Trophoblast cell (in vitro differentiated cells and primary cell): ENCODE results near the gene FBXW2.

Experiments used
- DNase-seq, 2 donors: peaks; one replicate each; pipeline ENCODE4 v3.0.0-alpha.2; 2016
- H2AFZ ChIP-seq: 2 replicates; pipeline ENCODE4 v1.6.1; 2013; ENCODE audit warnings: low read length, moderate library complexity, mild to moderate bottlenecking; ENCODE audit not compliant: insufficient read depth, poor library complexity
- H2AK5ac ChIP-seq: 2 replicates; pipeline ENCODE4 v1.6.1; 2013; ENCODE audit warnings: mild to moderate bottlenecking, low read length
- H2BK120ac ChIP-seq: 2 replicates; pipeline ENCODE4 v1.6.1; 2013; ENCODE audit warnings: low read length, mild to moderate bottlenecking, moderate library complexity; ENCODE audit not compliant: insufficient read depth, poor library complexity
- H2BK12ac ChIP-seq: 2 replicates; pipeline ENCODE4 v1.6.1; 2013; ENCODE audit warnings: mild to moderate bottlenecking, low read length, moderate library complexity
- H2BK5ac ChIP-seq: 2 replicates; pipeline ENCODE4 v1.6.1; 2013; ENCODE audit warnings: low read length, low read depth, moderate library complexity, mild to moderate bottlenecking; ENCODE audit not compliant: poor library complexity
- H3K14ac ChIP-seq: 2 replicates; pipeline ENCODE4 v1.6.1; 2013; ENCODE audit warnings: mild to moderate bottlenecking, low read length
- H3K18ac ChIP-seq: 2 replicates; pipeline ENCODE4 v1.6.1; 2013; ENCODE audit warnings: mild to moderate bottlenecking, low read length
- H3K23ac ChIP-seq: 2 replicates; pipeline ENCODE4 v1.6.1; 2013; ENCODE audit warnings: low read length
- H3K27ac ChIP-seq: 2 replicates; pipeline ENCODE4 v1.5.1; 2013; ENCODE audit warnings: low read depth, mild to moderate bottlenecking, inconsistent platforms, low read length, moderate library complexity
- H3K27me3 ChIP-seq: 2 replicates; pipeline ENCODE4 v1.6.1; 2013; ENCODE audit warnings: inconsistent platforms, mild to moderate bottlenecking, low read length, moderate library complexity; ENCODE audit not compliant: insufficient read depth
- H3K36me3 ChIP-seq, 2 experiments: 1 replicate in 1 of 2; 2 replicates in 1 of 2; pipeline ENCODE4 v1.6.1; 2013; ENCODE audit warnings: low read length in 2 of 2, mild to moderate bottlenecking in 2 of 2, moderate library complexity in 1 of 2; ENCODE audit not compliant: insufficient read depth in 2 of 2, control insufficient read depth in 1 of 2
- H3K4ac ChIP-seq: 2 replicates; pipeline ENCODE4 v1.6.1; 2013; ENCODE audit warnings: low read depth, mild to moderate bottlenecking, low read length, moderate library complexity
- H3K4me1 ChIP-seq, 2 experiments: 1 replicate in 1 of 2; 2 replicates in 1 of 2; pipeline ENCODE4 v1.6.1; 2013; ENCODE audit warnings: low read length in 2 of 2, mild to moderate bottlenecking in 2 of 2, moderate library complexity in 1 of 2; ENCODE audit not compliant: insufficient read depth in 2 of 2, control insufficient read depth in 1 of 2
- H3K4me2 ChIP-seq: 2 replicates; pipeline ENCODE4 v1.6.1; 2013; ENCODE audit warnings: inconsistent platforms, mild to moderate bottlenecking, low read length, moderate library complexity
- H3K4me3 ChIP-seq: 2 replicates; pipeline ENCODE4 v1.5.1; 2013; ENCODE audit warnings: mild to moderate bottlenecking, low read depth, low read length, inconsistent platforms
- H3K79me1 ChIP-seq: one replicate; pipeline ENCODE4 v1.6.1; 2013; ENCODE audit warnings: low read length
- H3K79me2 ChIP-seq: 2 replicates; pipeline ENCODE4 v1.6.1; 2013; ENCODE audit warnings: low read length, mild to moderate bottlenecking; ENCODE audit not compliant: control insufficient read depth, insufficient read depth, poor library complexity
- H3K9ac ChIP-seq: 2 replicates; pipeline ENCODE4 v1.6.1; 2013; ENCODE audit warnings: mild to moderate bottlenecking, low read length
- H3K9me3 ChIP-seq: 2 replicates; pipeline ENCODE4 v1.6.1; 2013; ENCODE audit warnings: low read depth, mild to moderate bottlenecking, control low read depth, inconsistent platforms, low read length; ENCODE audit not compliant: insufficient read depth
- H4K12ac ChIP-seq: 2 replicates; pipeline ENCODE4 v1.6.1; 2013; ENCODE audit warnings: low read depth, mild to moderate bottlenecking, low read length, moderate library complexity
- H4K8ac ChIP-seq: 2 replicates; pipeline ENCODE4 v1.6.1; 2013; ENCODE audit warnings: low read depth, mild to moderate bottlenecking, low read length, moderate library complexity
- H4K91ac ChIP-seq: one replicate; pipeline ENCODE4 v1.6.1; 2013; ENCODE audit warnings: low read depth, mild to moderate bottlenecking, low read length, moderate library complexity
- WGBS: extraction: QIAGEN DNeasy Blood & Tissue Kit; methylation state at CpG from one replicate; pipeline ENCODE4 v1.1.7; 2013; ENCODE audit warnings: missing lambda C conversion rate; ENCODE audit not compliant: insufficient read length, insufficient coverage; ENCODE audit errors: extremely low coverage; 5-methylcytosine and 5-hydroxymethylcytosine counted together

FBXW2 gene

DNA sequence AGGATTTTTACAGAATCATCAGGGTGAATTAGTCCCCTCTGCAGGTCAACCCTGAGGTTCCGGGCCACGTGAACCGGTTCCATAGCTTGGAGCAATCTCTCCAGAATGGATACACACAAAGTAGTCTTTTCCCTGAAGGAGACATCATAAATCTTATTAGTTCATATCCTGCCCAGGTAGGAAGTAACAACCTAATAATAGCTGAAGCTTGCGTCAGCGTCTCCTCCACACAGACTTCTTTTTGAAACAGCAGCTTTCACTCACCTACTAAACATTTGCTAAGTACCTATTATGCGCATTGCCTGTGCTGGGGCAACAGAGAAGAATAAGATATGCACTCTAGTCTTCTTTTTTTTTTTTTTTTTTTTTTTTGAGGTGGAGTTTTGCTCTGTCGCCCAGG lies 40.1 kb upstream of the FBXW2 start:
- no peak overlapping the region for H2AFZ ChIP-seq
- H4K8ac ChIP-seq, result no peak overlapping the region
- no peak overlapping the region for H3K27ac ChIP-seq
- no peak overlapping the region for H3K4me3 ChIP-seq
- no peaks in the 10 kb centered on the region for H3K79me2 ChIP-seq
- DNase-seq, result no peak
- no peaks in the 10 kb centered on the region for H3K79me1 ChIP-seq
- no peak overlapping the region for H3K18ac ChIP-seq
- H3K36me3 ChIP-seq, result peaks cover 11 to 23% of the 10 kb centered on the region in 2 experiments
- no peak overlapping the region for H4K91ac ChIP-seq
- H2AK5ac ChIP-seq, result no peak overlapping the region
- H3K4me2 ChIP-seq, result no peak overlapping the region
- H3K4me1 ChIP-seq, result no peaks in the 10 kb centered on the region
- H2BK12ac ChIP-seq, result no peak overlapping the region
- no peak overlapping the region for H3K4ac ChIP-seq
- H2BK120ac ChIP-seq, result no peak overlapping the region
- H2BK5ac ChIP-seq, result no peak overlapping the region
- H3K9ac ChIP-seq, result no peak overlapping the region
- no peak overlapping the region for H3K23ac ChIP-seq
- H4K12ac ChIP-seq, result no peak overlapping the region
- no peaks in the 10 kb centered on the region for H3K9me3 ChIP-seq
- WGBS, result no CpG with 5 or more reads among the region's 7 CpGs
- H3K14ac ChIP-seq, result no peak overlapping the region
- H3K27me3 ChIP-seq, result no peaks in the 10 kb centered on the region

GRCh38 chr9:120832807-120833206 lies 39.6 kb upstream of the FBXW2 start:
- no peak for DNase-seq
- Histone ChIP-seq H3K23ac (no peak overlapping the region), H2BK12ac (no peak overlapping the region), H3K9ac (no peak overlapping the region), H3K27me3 (no peaks in the 10 kb centered on the region), H3K18ac (no peak overlapping the region), H3K4ac (no peak overlapping the region), H4K12ac (no peak overlapping the region), H3K14ac (no peak overlapping the region), H4K91ac (no peak overlapping the region), H2AK5ac (no peak overlapping the region), H2AFZ (no peak overlapping the region), H2BK120ac (no peak overlapping the region), H3K9me3 (no peaks in the 10 kb centered on the region), H3K79me1 (no peaks in the 10 kb centered on the region), H3K79me2 (no peaks in the 10 kb centered on the region), H3K4me2 (no peak overlapping the region), H2BK5ac (no peak overlapping the region), H3K36me3 (peaks cover 11 to 23% of the 10 kb centered on the region in 2 experiments), H3K27ac (no peak overlapping the region), H3K4me3 (no peak overlapping the region), H4K8ac (no peak overlapping the region), H3K4me1 (no peaks in the 10 kb centered on the region)

DNA sequence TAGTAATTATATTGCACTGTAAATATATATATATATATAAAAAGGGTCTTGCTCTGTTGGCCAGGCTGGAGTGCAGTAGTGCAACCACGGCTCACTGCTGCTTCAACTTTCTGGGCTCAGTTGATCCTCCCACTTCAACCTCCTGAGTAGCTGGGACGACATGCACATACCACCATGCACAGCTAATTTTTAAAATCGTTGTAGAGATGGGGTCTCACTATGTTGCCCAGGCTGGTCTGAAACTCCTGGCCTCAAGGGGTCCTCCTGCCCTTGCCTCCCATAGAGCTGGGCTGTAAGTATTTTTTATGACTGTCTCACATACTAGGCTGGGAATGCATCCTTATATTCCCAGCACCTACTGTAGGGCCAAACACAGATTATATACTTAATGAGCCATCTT lies 37.6 kb upstream of the FBXW2 start:
- Histone ChIP-seq H3K23ac (no peak overlapping the region), H3K79me2 (no peaks in the 10 kb centered on the region), H3K79me1 (no peaks in the 10 kb centered on the region), H3K4ac (no peak overlapping the region), H3K14ac (no peak overlapping the region), H2BK5ac (no peak overlapping the region), H2BK12ac (no peak overlapping the region), H3K27me3 (no peaks in the 10 kb centered on the region), H2AFZ (no peak overlapping the region), H2AK5ac (no peak overlapping the region), H3K4me1 (no peaks in the 10 kb centered on the region), H2BK120ac (no peak overlapping the region), H4K12ac (no peak overlapping the region), H3K4me3 (no peak overlapping the region), H3K9me3 (no peaks in the 10 kb centered on the region), H3K18ac (no peak overlapping the region), H4K91ac (no peak overlapping the region), H3K36me3 (peaks cover 13 to 28% of the 10 kb centered on the region in 2 experiments), H3K27ac (no peak overlapping the region), H3K9ac (no peak overlapping the region), H3K4me2 (no peak overlapping the region), H4K8ac (no peak overlapping the region)
- DNase-seq, result no peak
- no CpG with 5 or more reads among the region's 3 CpGs for WGBS

DNA sequence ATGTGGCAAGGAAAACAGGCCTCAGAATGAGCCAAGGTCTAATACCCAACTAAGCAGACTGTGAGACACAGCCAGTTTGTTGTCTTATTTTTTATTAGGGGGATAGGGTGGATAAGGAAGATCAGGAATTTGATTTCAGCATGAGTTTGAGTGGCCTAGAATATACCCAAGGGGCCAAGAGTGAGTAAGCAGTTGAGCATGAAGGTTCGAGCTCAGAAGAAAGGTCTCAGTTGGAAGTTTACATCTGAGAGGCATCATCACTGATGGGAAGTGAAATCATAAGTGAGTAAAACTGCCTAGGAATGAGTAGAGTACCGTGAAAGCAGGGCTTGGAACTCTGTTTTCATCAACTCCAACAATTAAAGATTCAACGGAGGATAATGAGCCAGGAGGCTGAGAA lies 36.9 kb upstream of the FBXW2 start:
- Histone ChIP-seq H3K27ac (no peak overlapping the region), H3K18ac (no peak overlapping the region), H3K9ac (no peak overlapping the region), H3K36me3 (peaks cover 10 to 28% of the 10 kb centered on the region in 2 experiments), H4K91ac (no peak overlapping the region), H3K79me2 (no peaks in the 10 kb centered on the region), H2AK5ac (no peak overlapping the region), H2BK120ac (no peak overlapping the region), H3K27me3 (no peaks in the 10 kb centered on the region), H3K4me1 (no peaks in the 10 kb centered on the region), H3K9me3 (no peaks in the 10 kb centered on the region), H3K4me2 (no peak overlapping the region), H3K4ac (no peak overlapping the region), H3K23ac (no peak overlapping the region), H2AFZ (no peak overlapping the region), H2BK12ac (no peak overlapping the region), H3K4me3 (no peak overlapping the region), H3K14ac (no peak overlapping the region), H3K79me1 (no peaks in the 10 kb centered on the region), H2BK5ac (no peak overlapping the region), H4K8ac (no peak overlapping the region), H4K12ac (no peak overlapping the region)
- WGBS, result no CpG with 5 or more reads among the region's 3 CpGs
- DNase-seq, result no peak
